ENCODE measurements around the gene DPPA4.

DNA sequence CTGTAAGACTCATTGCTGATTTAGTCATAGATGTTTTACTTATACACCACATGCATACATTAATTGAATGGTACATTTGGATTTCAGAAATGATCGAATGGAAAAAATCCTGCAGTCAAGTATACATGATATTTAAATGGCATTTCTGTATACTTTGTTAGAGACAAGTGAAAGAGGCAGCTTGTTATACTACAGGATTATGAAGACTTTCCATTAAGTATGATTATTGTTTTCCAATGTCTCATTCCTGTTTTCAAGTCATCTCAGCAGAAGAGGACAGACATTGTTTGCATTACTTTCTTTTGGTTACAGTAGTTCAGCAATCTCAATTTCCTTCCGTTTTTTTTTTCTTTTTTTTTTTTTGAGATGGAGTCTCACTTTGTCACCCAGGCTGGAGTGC is 36.6 kb upstream of the DPPA4 start:
- TF ChIP-seq CTCF (IDR thresholded peaks at IDR 0.05) (no peak), POLR2A (IDR thresholded peaks at IDR 0.05) (no peak)
